HepG2 (cell line): ENCODE data around the gene FUCA1. TPM values are rescaled to one million over a fixed set of nuclear protein-coding genes. Genes with fewer than 3 reads are reported as not detected.

Source experiments
- CREM ChIP-seq, 2 experiments: sonication (generic) in 1 of 2; formaldehyde crosslinking in 1 of 2; IDR thresholded peaks; 2 replicates each; pipeline versions ENCODE4 v1.4.0 to v1.6.1; 2016 to 2020; ENCODE audit warnings: antibody characterized with exemption in 1 of 2, mild to moderate bottlenecking in 1 of 2, missing genetic modification reagents in 1 of 2
- DMAP1 ChIP-seq: IDR thresholded peaks from 2 replicates; pipeline ENCODE4 v1.6.1; 2016
- DPF2 ChIP-seq: sonication (generic); formaldehyde crosslinking; IDR thresholded peaks from 2 replicates; pipeline ENCODE4 v1.4.0; 2020; ENCODE audit warnings: mild to moderate bottlenecking, low read depth, missing genetic modification reagents, borderline replicate concordance
- ETV5 ChIP-seq: IDR thresholded peaks from 2 replicates; pipeline ENCODE4 v1.6.1; 2018; ENCODE audit warnings: missing biosample characterization, missing genetic modification reagents, inconsistent platforms, borderline replicate concordance
- FOXA3 ChIP-seq: IDR thresholded peaks from 2 replicates; pipeline ENCODE4 v1.6.1; 2016; ENCODE audit warnings: missing genetic modification reagents, missing compliant biosample characterization
- FOXP1 ChIP-seq, 2 experiments: fragments of 450-650 bp in 1 of 2; IDR thresholded peaks; 2 replicates each; pipeline ENCODE4 v1.6.1; 2017 to 2018; ENCODE audit warnings: antibody characterized with exemption in 1 of 2
- KDM1A ChIP-seq: IDR thresholded peaks from 2 replicates; pipeline ENCODE4 v1.6.1; 2016; ENCODE audit warnings: missing compliant biosample characterization
- MEF2D ChIP-seq: sonication (generic); formaldehyde crosslinking; IDR thresholded peaks from 2 replicates; pipeline ENCODE4 v1.5.1; 2020; ENCODE audit warnings: mild to moderate bottlenecking, missing genetic modification reagents
- MYC ChIP-seq: sonication (generic); formaldehyde crosslinking; IDR thresholded peaks from 2 replicates; pipeline ENCODE4 v1.9.0; 2021; ENCODE audit warnings: missing genetic modification reagents, borderline replicate concordance
- NFKB2 ChIP-seq: sonication (generic); formaldehyde crosslinking; IDR thresholded peaks from 2 replicates; pipeline ENCODE4 v1.4.0; 2020; ENCODE audit warnings: missing genetic modification reagents, borderline replicate concordance
- SP140L ChIP-seq: sonication (generic); formaldehyde crosslinking; IDR thresholded peaks from 2 replicates; pipeline ENCODE4 v1.4.0; 2020; ENCODE audit warnings: missing genetic modification reagents, borderline replicate concordance
- SUZ12 ChIP-seq: fragments of 150-350 bp; IDR thresholded peaks from 2 replicates; pipeline ENCODE4 v1.6.1; 2014; ENCODE audit warnings: low read depth, low read length
- YEATS2 ChIP-seq: sonication (generic); formaldehyde crosslinking; IDR thresholded peaks from 2 replicates; pipeline ENCODE4 v1.4.0; 2020; ENCODE audit warnings: missing genetic modification reagents, borderline replicate concordance
- ZBTB42 ChIP-seq: sonication (generic); formaldehyde crosslinking; IDR thresholded peaks from 2 replicates; pipeline ENCODE4 v1.5.0; 2020; ENCODE audit warnings: mild to moderate bottlenecking, missing genetic modification reagents
- ZFY ChIP-seq: sonication (generic); formaldehyde crosslinking; IDR thresholded peaks from 2 replicates; pipeline ENCODE4 v1.4.0; 2020; ENCODE audit warnings: missing genetic modification reagents
- ZNF12 ChIP-seq: sonication (generic); formaldehyde crosslinking; IDR thresholded peaks from 2 replicates; pipeline ENCODE4 v1.5.0; 2020; ENCODE audit warnings: missing genetic modification reagents
- ZNF138 ChIP-seq: sonication (generic); formaldehyde crosslinking; IDR thresholded peaks from 2 replicates; pipeline ENCODE4 v1.5.0; 2020; ENCODE audit warnings: mild to moderate bottlenecking, low read depth, missing genetic modification reagents
- ZNF256 ChIP-seq: sonication (generic); formaldehyde crosslinking; conservative IDR thresholded peaks from 2 replicates; pipeline ENCODE4 v1.4.0; 2020; ENCODE audit warnings: missing genetic modification reagents
- ZNF441 ChIP-seq: sonication (generic); formaldehyde crosslinking; IDR thresholded peaks from 2 replicates; pipeline ENCODE4 v1.7.0; 2021; ENCODE audit warnings: missing genetic modification reagents, borderline replicate concordance
- ZNF501 ChIP-seq: sonication (generic); formaldehyde crosslinking; IDR thresholded peaks from 2 replicates; pipeline ENCODE4 v1.5.1; 2020; ENCODE audit warnings: mild to moderate bottlenecking, moderate library complexity, missing genetic modification reagents
- ZNF563 ChIP-seq: sonication (generic); formaldehyde crosslinking; IDR thresholded peaks from 2 replicates; pipeline ENCODE4 v1.8.0; 2022; ENCODE audit warnings: mild to moderate bottlenecking, moderate library complexity, missing genetic modification reagents
- ZNF788 ChIP-seq: sonication (generic); formaldehyde crosslinking; IDR thresholded peaks from 2 replicates; pipeline ENCODE4 v1.5.0; 2020; ENCODE audit warnings: mild to moderate bottlenecking, missing genetic modification reagents, borderline replicate concordance
- ZNF879 ChIP-seq: sonication (generic); formaldehyde crosslinking; IDR thresholded peaks from 2 replicates; pipeline ENCODE4 v1.8.1; 2023; ENCODE audit warnings: missing genetic modification reagents
- polyA plus RNA-seq, 8 experiments: library from polyadenylated mRNA; depleted of rRNA in 3 of 8; stranded (reverse) in 7 of 8; unstranded in 1 of 8; fragments of >200 nt; fragmentation: Illumina TruSeq in 4 of 8; extraction: Trizol in 4 of 8; gene quantifications; 2 replicates each; pipeline versions ENCODE4 v1.2.1 to v1.2.3, GENCODE V29; 2011 to 2016; ENCODE audit warnings: low read depth in 4 of 8, missing spikeins in 1 of 8, mixed read lengths in 1 of 8; ENCODE audit not compliant: insufficient read depth in 1 of 8
- total RNA-seq, 5 experiments: library from RNA; depleted of rRNA; stranded (reverse); fragments of >200 nt; fragmentation: Illumina TruSeq; extraction: Trizol; gene quantifications; 2 replicates each; pipeline ENCODE4 v1.2.3, GENCODE V29; 2016; ENCODE audit warnings: low read depth in 1 of 5
- TF ChIP-seq, protein P1 (sequence below): IDR thresholded peaks from 2 replicates; pipeline ENCODE4 v1.6.1; 2016; ENCODE audit warnings: missing compliant biosample characterization, missing genetic modification reagents, borderline replicate concordance
- TF ChIP-seq, protein P2 (sequence below): conservative IDR thresholded peaks from 2 replicates; pipeline ENCODE4 v1.6.1; 2018; ENCODE audit warnings: missing genetic modification reagents
- TF ChIP-seq, protein P3 (sequence below): sonication (generic); formaldehyde crosslinking; IDR thresholded peaks from 2 replicates; pipeline ENCODE4 v1.4.0; 2020; ENCODE audit warnings: mild to moderate bottlenecking, missing genetic modification reagents
- TF ChIP-seq, protein P4 (sequence below), 2 experiments: fragments of 450-650 bp in 1 of 2; sonication (generic) in 1 of 2; formaldehyde crosslinking; IDR thresholded peaks; 2 replicates each; pipeline versions ENCODE4 v1.5.0 to v1.8.0; 2020 to 2022; ENCODE audit warnings: mild to moderate bottlenecking in 1 of 2, missing genetic modification reagents in 1 of 2

FUCA1 gene
- total and polyA plus RNA-seq, 2 of the 13 experiments (the other 11 are each of a cell fraction or from before 2014, with no cell fraction given): 32.7 to 33.6 TPM

DNA sequence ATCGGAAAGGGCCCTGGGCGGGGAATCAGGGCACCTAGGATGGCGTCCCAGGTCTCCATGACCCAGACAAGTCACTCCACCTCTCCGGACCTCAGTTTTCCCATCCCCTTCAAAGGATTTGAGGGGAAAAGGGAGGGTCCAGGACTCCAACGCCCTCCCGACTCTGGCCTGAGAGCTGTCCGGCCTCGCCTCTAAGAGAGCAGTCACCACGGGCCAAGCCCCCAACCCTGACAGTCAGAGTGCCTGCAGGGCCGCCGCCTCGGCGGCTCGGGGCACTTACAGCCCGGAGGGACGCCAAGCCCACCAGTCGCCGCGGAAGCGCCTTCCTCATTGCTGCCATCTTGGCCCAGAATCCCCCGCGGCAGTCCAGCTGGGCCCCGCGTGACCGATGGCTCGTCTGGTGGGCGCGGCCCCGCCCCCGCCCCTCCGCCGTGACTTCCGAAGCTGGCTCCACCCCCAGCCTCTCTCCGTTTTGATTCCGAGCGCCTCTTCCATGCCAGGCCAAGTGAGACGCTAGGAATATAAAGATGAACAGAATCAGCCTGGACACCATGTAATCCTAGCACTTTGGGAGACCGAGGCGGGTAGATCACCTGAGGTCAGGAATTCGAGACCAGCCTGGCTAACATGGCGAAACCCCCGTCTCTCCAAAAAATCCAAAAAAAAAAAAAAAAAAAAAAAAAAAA lies 42.9 kb downstream of the FUCA1 start, which contains the start of gene HMGCL (continued):
- TF ChIP-seq, protein P1, sequence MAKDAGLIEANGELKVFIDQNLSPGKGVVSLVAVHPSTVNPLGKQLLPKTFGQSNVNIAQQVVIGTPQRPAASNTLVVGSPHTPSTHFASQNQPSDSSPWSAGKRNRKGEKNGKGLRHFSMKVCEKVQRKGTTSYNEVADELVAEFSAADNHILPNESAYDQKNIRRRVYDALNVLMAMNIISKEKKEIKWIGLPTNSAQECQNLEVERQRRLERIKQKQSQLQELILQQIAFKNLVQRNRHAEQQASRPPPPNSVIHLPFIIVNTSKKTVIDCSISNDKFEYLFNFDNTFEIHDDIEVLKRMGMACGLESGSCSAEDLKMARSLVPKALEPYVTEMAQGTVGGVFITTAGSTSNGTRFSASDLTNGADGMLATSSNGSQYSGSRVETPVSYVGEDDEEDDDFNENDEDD (CRISPR knock-in tag): 0 out of 2 replicates have a peak, but pooled peaks have one; percentile 47
- TF ChIP-seq, protein P2, sequence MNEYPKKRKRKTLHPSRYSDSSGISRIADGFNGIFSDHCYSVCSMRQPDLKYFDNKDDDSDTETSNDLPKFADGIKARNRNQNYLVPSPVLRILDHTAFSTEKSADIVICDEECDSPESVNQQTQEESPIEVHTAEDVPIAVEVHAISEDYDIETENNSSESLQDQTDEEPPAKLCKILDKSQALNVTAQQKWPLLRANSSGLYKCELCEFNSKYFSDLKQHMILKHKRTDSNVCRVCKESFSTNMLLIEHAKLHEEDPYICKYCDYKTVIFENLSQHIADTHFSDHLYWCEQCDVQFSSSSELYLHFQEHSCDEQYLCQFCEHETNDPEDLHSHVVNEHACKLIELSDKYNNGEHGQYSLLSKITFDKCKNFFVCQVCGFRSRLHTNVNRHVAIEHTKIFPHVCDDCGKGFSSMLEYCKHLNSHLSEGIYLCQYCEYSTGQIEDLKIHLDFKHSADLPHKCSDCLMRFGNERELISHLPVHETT (CRISPR knock-in tag): 0 out of 2 replicates have a peak, but pooled peaks have one; percentile 41
- TF ChIP-seq NFKB2 (CRISPR knock-in tag) (peak; percentile 95; the same call in 1 of the 2 replicates), ZNF138 (CRISPR knock-in tag) (peak; percentile 92), ZNF501 (CRISPR knock-in tag) (peak; percentile 76; the same call in 1 of the 2 replicates), DPF2 (CRISPR knock-in tag) (no peak), ETV5 (peak; percentile 61; the same call in 1 of the 2 replicates), MYC (CRISPR knock-in tag) (peak; percentile 88; the same call in 1 of the 2 replicates), ZFY (CRISPR knock-in tag) (peak; percentile 81), FOXA3 (CRISPR knock-in tag) (no peak), DMAP1 (CRISPR knock-in tag) (peak; percentile 88), ZNF788 (peak; percentile 94), ZNF563 (CRISPR knock-in tag) (peak; percentile 43), SUZ12 (peak; percentile 46; the same call in 1 of the 2 replicates), ZNF12 (CRISPR knock-in tag) (peak; percentile 75), FOXP1 (IDR thresholded peaks at IDR 0.05) (no peak), FOXP1 (CRISPR knock-in tag; IDR thresholded peaks at IDR 0.05) (no peak), CREM (IDR thresholded peaks at IDR 0.05) (no peak), CREM (CRISPR knock-in tag; IDR thresholded peaks at IDR 0.05) (no peak), ZNF256 (CRISPR knock-in tag) (0 out of 2 replicates have a peak, but pooled peaks have one; percentile 77), SP140L (CRISPR knock-in tag) (no peak), YEATS2 (CRISPR knock-in tag) (peak; percentile 76; the same call in 1 of the 2 replicates), KDM1A (CRISPR knock-in tag) (no peak), ZNF441 (CRISPR knock-in tag) (peak; percentile 19; the same call in 1 of the 2 replicates), ZBTB42 (CRISPR knock-in tag) (0 out of 2 replicates have a peak, but pooled peaks have one; percentile 35), MEF2D (peak; percentile 63; the same call in 1 of the 2 replicates), ZNF879 (CRISPR knock-in tag) (no peak)
- TF ChIP-seq, protein P3, sequence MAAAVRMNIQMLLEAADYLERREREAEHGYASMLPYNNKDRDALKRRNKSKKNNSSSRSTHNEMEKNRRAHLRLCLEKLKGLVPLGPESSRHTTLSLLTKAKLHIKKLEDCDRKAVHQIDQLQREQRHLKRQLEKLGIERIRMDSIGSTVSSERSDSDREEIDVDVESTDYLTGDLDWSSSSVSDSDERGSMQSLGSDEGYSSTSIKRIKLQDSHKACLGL: 0 out of 2 replicates have a peak, but pooled peaks have one; percentile 58
- TF ChIP-seq, protein P4, sequence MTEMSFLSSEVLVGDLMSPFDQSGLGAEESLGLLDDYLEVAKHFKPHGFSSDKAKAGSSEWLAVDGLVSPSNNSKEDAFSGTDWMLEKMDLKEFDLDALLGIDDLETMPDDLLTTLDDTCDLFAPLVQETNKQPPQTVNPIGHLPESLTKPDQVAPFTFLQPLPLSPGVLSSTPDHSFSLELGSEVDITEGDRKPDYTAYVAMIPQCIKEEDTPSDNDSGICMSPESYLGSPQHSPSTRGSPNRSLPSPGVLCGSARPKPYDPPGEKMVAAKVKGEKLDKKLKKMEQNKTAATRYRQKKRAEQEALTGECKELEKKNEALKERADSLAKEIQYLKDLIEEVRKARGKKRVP (CRISPR knock-in tag; IDR thresholded peaks at IDR 0.05): no peak
